ENCODE measurements around the gene RTTN.

The RTTN gene

GRCh38 chr18:70046796-70047195, 158.7 kb downstream of the RTTN start:
- no peaks in the 10 kb centered on the region for H3K9me3 Mint-ChIP-seq
- H3K27me3 Mint-ChIP-seq, result no peaks in the 10 kb centered on the region
- no peaks in the 10 kb centered on the region for H3K4me1 Mint-ChIP-seq
- H3K4me3 Mint-ChIP-seq, result no peak overlapping the region
- no peak overlapping the region for H3K27ac Mint-ChIP-seq
- ATAC-seq, result no peak
- peaks cover 40% of the 10 kb centered on the region for H3K36me3 Mint-ChIP-seq

DNA sequence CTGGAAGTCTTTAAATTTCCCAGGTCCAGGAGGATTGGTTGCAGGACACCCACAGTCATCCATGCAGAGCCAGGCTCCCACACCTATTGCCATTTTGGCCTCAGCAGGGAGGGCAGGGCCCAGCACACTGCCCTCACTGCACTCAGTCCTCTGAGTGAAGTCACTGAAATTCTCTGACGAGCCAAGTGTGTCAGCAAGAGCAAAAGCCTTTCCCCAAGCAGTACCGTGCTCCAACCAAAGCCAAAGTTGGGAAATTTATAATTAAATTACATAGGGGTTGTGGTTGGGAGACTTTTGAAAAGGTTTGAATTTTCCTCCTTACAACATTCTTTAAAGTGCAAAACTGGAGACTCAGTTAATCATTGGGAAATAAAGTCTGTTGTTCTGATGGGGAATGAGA, 159.3 kb downstream of the RTTN start:
- Mint-ChIP-seq H3K36me3 (peaks cover 34% of the 10 kb centered on the region), H3K27ac (no peak overlapping the region)

DNA sequence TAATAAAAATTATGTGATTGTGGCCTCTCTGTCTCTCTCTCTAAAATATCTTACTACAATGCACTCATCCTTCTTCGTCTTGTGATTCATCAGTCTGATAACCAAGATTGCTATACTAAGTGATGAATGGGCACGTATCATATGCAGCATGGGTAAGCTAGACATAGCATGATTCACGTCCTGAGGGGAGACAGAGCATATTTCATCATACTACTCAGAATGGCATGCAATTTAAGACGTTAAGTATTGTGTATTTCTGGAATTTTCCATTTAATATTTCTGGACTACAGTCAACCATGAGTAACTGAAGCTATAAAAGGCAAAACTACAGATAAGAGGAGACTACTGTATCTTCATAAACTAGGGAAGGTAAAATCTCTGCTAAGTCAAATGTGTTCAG, 160.9 kb downstream of the RTTN start:
- Mint-ChIP-seq H3K27me3 (no peaks in the 10 kb centered on the region), H3K27ac (no peak overlapping the region), H3K4me1 (no peaks in the 10 kb centered on the region), H3K4me3 (no peak overlapping the region), H3K9me3 (no peaks in the 10 kb centered on the region), H3K36me3 (peaks cover 27% of the 10 kb centered on the region)
- ATAC-seq, result no peak

More for the DNA sequence above, 159.3 kb downstream of the RTTN start:
- Mint-ChIP-seq H3K27me3 (no peaks in the 10 kb centered on the region), H3K4me3 (no peak overlapping the region), H3K9me3 (no peaks in the 10 kb centered on the region), H3K4me1 (no peaks in the 10 kb centered on the region)
- no peak for ATAC-seq

DNA sequence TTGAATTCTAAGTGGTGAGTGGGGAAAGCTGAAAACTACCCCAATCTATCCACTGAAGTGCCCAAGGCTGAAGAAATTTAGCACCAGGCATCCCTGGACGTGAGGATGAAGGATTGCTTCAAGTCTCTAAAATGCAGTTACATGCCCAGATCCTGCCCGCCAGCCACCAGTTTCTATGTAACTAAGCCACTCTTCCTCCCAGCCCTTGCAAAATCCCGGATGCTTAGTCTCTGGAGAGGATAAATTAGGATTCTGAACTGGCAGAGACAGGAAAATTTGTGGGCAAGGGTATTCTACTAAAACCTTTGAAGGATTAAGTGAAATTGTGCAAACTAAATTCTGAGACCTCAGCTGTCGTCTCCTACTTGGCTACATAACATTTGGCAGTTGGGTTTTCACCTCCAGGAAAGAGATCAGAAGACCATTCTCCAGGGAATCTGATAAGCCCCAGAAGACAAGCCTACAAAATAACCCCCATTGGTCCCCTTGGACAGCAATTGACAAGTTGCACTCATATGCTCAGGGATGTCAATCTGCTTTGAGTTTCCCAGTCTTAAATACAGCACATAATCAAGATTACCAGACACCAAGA, 163.9 kb downstream of the RTTN start:
- H3K4me1 Mint-ChIP-seq, result peaks cover 16% of the 10 kb centered on the region
- no peak overlapping the region for H3K4me3 Mint-ChIP-seq
- H3K27ac Mint-ChIP-seq, result no peak overlapping the region
- no peaks in the 10 kb centered on the region for H3K27me3 Mint-ChIP-seq
- H3K9me3 Mint-ChIP-seq, result no peaks in the 10 kb centered on the region
- ATAC-seq, result no peak
- H3K36me3 Mint-ChIP-seq, result peaks cover 34% of the 10 kb centered on the region

DNA sequence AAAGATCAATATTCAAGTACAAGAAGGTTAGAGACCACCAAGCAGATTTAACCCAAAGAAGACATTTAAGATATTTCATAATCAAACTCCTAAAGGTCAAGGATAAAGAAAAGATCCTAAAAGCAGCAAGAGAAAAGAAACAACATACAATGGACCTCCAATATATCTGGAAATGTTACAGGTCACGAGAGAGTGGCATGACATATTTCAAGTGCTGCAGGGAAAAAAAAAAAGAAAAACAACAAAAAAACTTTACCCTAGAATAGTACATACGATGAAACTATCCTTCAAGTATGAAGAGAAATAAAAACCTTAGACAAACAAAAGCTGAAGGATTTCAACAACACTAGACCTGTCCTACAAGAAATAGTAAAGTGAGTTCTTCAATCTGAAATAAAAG, 166.3 kb downstream of the RTTN start:
- H3K9me3 Mint-ChIP-seq, result no peaks in the 10 kb centered on the region
- H3K4me3 Mint-ChIP-seq, result no peak overlapping the region
- H3K27me3 Mint-ChIP-seq, result no peaks in the 10 kb centered on the region
- H3K27ac Mint-ChIP-seq, result no peak overlapping the region
- ATAC-seq, result no peak
- H3K36me3 Mint-ChIP-seq, result peaks cover 34% of the 10 kb centered on the region
- H3K4me1 Mint-ChIP-seq, result peaks cover 22% of the 10 kb centered on the region

DNA sequence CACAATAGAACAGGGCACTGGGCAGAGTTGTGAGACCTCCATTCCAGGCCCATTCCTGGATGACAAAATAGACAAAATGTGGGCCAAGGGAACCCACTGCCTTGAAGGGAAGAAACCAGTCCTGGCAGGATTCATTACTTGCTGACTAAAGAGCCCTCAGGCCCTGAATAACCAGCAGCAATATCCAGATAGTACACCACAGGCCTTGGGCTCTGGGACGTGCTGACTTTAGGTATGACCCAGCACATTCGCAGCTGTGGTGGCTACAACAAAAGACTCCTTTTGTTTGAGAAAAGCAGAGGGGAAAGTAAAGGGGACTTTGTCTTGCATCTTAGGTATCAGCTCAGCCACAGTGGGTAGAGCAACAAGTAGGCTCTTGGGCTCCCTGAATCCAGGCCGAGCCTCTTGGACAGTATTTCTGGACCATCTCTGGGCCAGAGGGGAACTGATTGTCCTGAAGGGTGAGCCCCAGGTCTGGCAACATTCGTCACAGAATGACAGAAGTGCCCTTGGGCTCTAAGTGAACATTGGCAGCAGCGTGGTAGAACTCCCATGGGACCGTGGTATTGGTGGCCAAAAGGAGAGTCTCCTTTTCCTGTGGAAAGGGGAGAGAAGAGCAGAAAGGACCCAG, 167.9 kb downstream of the RTTN start:
- no peaks in the 10 kb centered on the region for H3K9me3 Mint-ChIP-seq
- H3K4me1 Mint-ChIP-seq, result peaks cover 22% of the 10 kb centered on the region
- H3K4me3 Mint-ChIP-seq, result no peak overlapping the region
- H3K27ac Mint-ChIP-seq, result peak overlapping the region; percentile 60
- ATAC-seq, result no peak
- H3K36me3 Mint-ChIP-seq, result peaks cover 44% of the 10 kb centered on the region
- H3K27me3 Mint-ChIP-seq, result no peaks in the 10 kb centered on the region

- Mint-ChIP-seq H3K4me3 (peak overlapping the region; percentile 3), H3K4me1 (peaks cover 22% of the 10 kb centered on the region), H3K36me3 (peaks cover 48% of the 10 kb centered on the region), H3K27me3 (no peaks in the 10 kb centered on the region), H3K27ac (peak overlapping the region; percentile 60), H3K9me3 (no peaks in the 10 kb centered on the region)
- peak; percentile 98 for ATAC-seq
These were observed 168.6 kb downstream of the RTTN start for GRCh38 chr18:70036771-70037347.

DNA sequence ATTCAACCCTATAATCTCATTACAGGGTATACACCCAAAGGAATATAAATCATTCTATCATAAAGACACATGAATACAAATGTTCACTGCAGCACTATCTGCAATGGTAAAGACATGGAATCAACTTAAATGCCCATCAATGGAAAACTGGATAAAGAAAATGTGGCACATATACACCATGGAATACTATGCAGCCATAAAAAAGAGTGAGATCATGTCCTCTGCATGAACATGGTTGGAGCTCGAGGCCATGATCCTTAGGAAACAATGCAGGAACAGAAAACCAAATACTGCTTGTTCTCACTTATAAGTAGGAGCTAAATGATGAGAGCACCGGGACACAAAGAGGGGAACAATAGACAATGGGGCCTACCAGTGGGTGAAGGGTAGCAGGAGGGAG, 169.3 kb downstream of the RTTN start:
- H3K27me3 Mint-ChIP-seq, result no peaks in the 10 kb centered on the region
- peaks cover 27% of the 10 kb centered on the region for H3K4me1 Mint-ChIP-seq
- H3K4me3 Mint-ChIP-seq, result no peak overlapping the region
- H3K27ac Mint-ChIP-seq, result peak overlapping the region; percentile 60
- no peaks in the 10 kb centered on the region for H3K9me3 Mint-ChIP-seq
- no peak for ATAC-seq
- peaks cover 55% of the 10 kb centered on the region for H3K36me3 Mint-ChIP-seq

- no peak overlapping the region for H3K4me3 Mint-ChIP-seq
- no peaks in the 10 kb centered on the region for H3K9me3 Mint-ChIP-seq
- peaks cover 54% of the 10 kb centered on the region for H3K36me3 Mint-ChIP-seq
- H3K27me3 Mint-ChIP-seq, result no peaks in the 10 kb centered on the region
- no peak for ATAC-seq
- no peak overlapping the region for H3K27ac Mint-ChIP-seq
- H3K4me1 Mint-ChIP-seq, result peaks cover 14% of the 10 kb centered on the region
These were observed 174.3 kb downstream of the RTTN start for GRCh38 chr18:70031221-70031620.

- no peaks in the 10 kb centered on the region for H3K9me3 Mint-ChIP-seq
These were observed 174.8 kb downstream of the RTTN start for GRCh38 chr18:70030728-70031127.

GRCh38 chr18:70029163-70029562, 176.3 kb downstream of the RTTN start:
- Mint-ChIP-seq H3K4me1 (peaks cover 11% of the 10 kb centered on the region), H3K27me3 (no peaks in the 10 kb centered on the region), H3K27ac (no peak overlapping the region), H3K9me3 (no peaks in the 10 kb centered on the region), H3K36me3 (peaks cover 69% of the 10 kb centered on the region), H3K4me3 (no peak overlapping the region)
- ATAC-seq, result no peak

More at GRCh38 chr18:70030728-70031127, 174.8 kb downstream of the RTTN start:
- ATAC-seq, result no peak
- Mint-ChIP-seq H3K4me1 (peaks cover 11% of the 10 kb centered on the region), H3K36me3 (peaks cover 59% of the 10 kb centered on the region), H3K27ac (no peak overlapping the region), H3K27me3 (no peaks in the 10 kb centered on the region), H3K4me3 (no peak overlapping the region)

DNA sequence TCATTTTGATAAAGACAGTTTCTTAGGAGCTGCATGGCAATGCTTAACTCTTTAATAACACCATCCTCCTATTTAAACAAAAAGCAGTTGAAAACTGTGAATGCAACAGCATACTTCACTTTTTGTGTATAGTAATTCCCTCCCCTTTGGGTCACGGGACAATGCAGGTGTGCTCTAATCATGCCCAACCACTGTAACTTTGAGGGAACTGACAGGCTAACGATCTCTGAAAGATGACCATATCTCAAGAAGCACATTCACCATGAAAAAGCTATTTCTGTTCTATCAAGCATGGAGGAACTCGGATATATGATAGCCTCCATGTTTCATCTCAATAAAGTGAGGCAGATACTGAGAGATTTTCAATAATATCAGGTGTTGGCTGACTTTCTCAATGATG, 176.8 kb downstream of the RTTN start:
- Mint-ChIP-seq H3K36me3 (peaks cover 69% of the 10 kb centered on the region), H3K4me3 (no peak overlapping the region), H3K27me3 (no peaks in the 10 kb centered on the region), H3K27ac (no peak overlapping the region), H3K4me1 (peaks cover 11% of the 10 kb centered on the region), H3K9me3 (no peaks in the 10 kb centered on the region)
- ATAC-seq, result no peak

DNA sequence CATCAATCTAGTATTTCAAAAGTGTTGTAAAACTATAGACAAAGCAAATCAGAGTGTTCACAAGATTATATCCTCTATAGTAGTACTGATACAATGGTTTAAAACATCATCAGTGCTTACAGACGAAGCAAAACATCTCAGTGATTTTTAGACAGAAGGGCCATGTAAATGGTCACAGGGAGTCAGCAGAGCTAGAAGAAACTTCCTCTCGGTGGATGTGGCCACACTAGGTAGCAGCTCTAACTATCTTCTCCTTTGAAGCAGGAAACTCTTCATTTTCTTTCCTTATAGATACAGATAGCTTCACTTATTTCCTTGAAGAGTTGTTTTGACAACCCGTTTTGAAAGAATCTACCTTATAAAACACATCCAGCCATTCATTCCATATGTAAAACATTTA, 177.4 kb downstream of the RTTN start:
- H3K4me3 Mint-ChIP-seq, result no peak overlapping the region
- no peaks in the 10 kb centered on the region for H3K9me3 Mint-ChIP-seq
- H3K4me1 Mint-ChIP-seq, result peaks cover 11% of the 10 kb centered on the region
- H3K36me3 Mint-ChIP-seq, result peaks cover 69% of the 10 kb centered on the region
- H3K27me3 Mint-ChIP-seq, result no peaks in the 10 kb centered on the region
- H3K27ac Mint-ChIP-seq, result no peak overlapping the region
- no peak for ATAC-seq

- H3K36me3 Mint-ChIP-seq, result peaks cover 61% of the 10 kb centered on the region
- no peak for ATAC-seq
- no peak overlapping the region for H3K27ac Mint-ChIP-seq
- peaks cover 6% of the 10 kb centered on the region for H3K4me1 Mint-ChIP-seq
- H3K27me3 Mint-ChIP-seq, result no peaks in the 10 kb centered on the region
- no peaks in the 10 kb centered on the region for H3K9me3 Mint-ChIP-seq
- no peak overlapping the region for H3K4me3 Mint-ChIP-seq
These were observed 179.9 kb downstream of the RTTN start for GRCh38 chr18:70025580-70025979.

GRCh38 chr18:70024829-70025228, 180.7 kb downstream of the RTTN start:
- no peak for ATAC-seq
- Mint-ChIP-seq H3K27me3 (no peaks in the 10 kb centered on the region), H3K4me3 (no peak overlapping the region), H3K36me3 (peaks cover 57% of the 10 kb centered on the region), H3K27ac (no peak overlapping the region), H3K4me1 (peaks cover 6% of the 10 kb centered on the region), H3K9me3 (no peaks in the 10 kb centered on the region)

GRCh38 chr18:70024093-70024492, 181.4 kb downstream of the RTTN start:
- Mint-ChIP-seq H3K4me3 (no peak overlapping the region), H3K9me3 (no peaks in the 10 kb centered on the region), H3K27me3 (no peaks in the 10 kb centered on the region), H3K27ac (no peak overlapping the region), H3K36me3 (peaks cover 56% of the 10 kb centered on the region), H3K4me1 (peaks cover 6% of the 10 kb centered on the region)
- no peak for ATAC-seq
